ENCODE measurements around the gene LYST. TPM values are rescaled to one million over a fixed set of nuclear protein-coding genes. Genes with fewer than 3 reads are reported as not detected.

Gene LYST
- total and polyA plus RNA-seq, 2 donors (not counting 3 experiments of a cell fraction or from before 2014, with no cell fraction given) = 3.1 to 9.6 TPM

DNA sequence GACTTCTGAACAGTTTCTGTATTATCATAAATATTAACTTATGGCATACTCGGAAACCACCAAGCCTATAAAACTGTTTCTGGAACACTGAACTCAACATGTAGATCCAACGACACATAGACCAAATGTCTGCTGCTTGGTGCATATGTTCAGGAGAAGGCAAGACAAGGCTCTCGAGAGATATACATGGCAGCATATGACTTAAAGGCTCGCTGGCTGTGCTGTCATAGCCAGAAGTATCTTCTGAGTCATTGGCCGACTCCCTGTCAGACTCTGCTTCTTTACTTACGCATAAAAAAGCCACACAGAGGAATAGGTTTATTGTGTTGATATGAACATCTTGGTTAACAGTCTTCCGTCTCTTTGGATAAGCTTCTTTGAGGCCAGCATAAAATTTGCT, 60.6 kb downstream of the LYST start:
- no peak overlapping the region for H3K27ac ChIP-seq (ENCODE audit: insufficient read depth, low read depth, low read length)
- BruUV-seq (replicated peaks) = no TSS peak
- no peaks in the 10 kb centered on the region for H4K20me1 ChIP-seq (replicated peaks; ENCODE audit: control insufficient read depth, extremely low read depth, insufficient read depth, low read length)
- no peak overlapping the region for H3K4me3 ChIP-seq (replicated peaks in 1 of 3; ENCODE audit: insufficient read depth in 1 of 3, low read depth in 1 of 3, low read length in 3 of 3)
- CTCF ChIA-PET = no interaction called here
- no peaks in the 10 kb centered on the region for H3K79me2 ChIP-seq (ENCODE audit: control insufficient read depth, insufficient read depth, low read length)
- no peaks in the 10 kb centered on the region for H3K27me3 ChIP-seq (ENCODE audit: control insufficient read depth in 2 of 2, insufficient read depth in 2 of 2, low read length in 2 of 2)
- no peaks in the 10 kb centered on the region for H3K36me3 ChIP-seq (ENCODE audit: control insufficient read depth in 2 of 2, extremely low read depth in 1 of 2, insufficient read depth in 2 of 2, low read length in 2 of 2)
- POLR2A ChIA-PET = no interaction called here
- H3K9me3 ChIP-seq (replicated peaks; ENCODE audit: control insufficient read depth, insufficient read depth, low read length) = no peaks in the 10 kb centered on the region
- no peak for FAIRE-seq
- DNase-seq (ENCODE audit: low read depth, low spot score) = no peak
- dilution Hi-C loops (cut with MboI; ENCODE audit: extremely low pct_ligation_motif_present, low sequenced_read_pairs) (no loop called here), intact Hi-C loops (cut with micrococcal nuclease) (no loop called here)
- H3K9me1 ChIP-seq (replicated peaks; ENCODE audit: control insufficient read depth, extremely low read depth, insufficient read depth, low read length) = no peaks in the 10 kb centered on the region
- TF ChIP-seq CTCF (IDR thresholded peaks at IDR 0.05; ENCODE audit: extremely low read depth in 1 of 2, insufficient read depth in 1 of 2, low read depth in 1 of 2, low read length in 2 of 2) (no peak), POLR2AphosphoS5 (IDR thresholded peaks at IDR 0.05; ENCODE audit: insufficient read depth, low read depth, low read length) (no peak), EZH2 (IDR thresholded peaks at IDR 0.05; ENCODE audit: borderline replicate concordance, low read depth, low read length, severe bottlenecking) (no peak), JUN (IDR thresholded peaks at IDR 0.05; ENCODE audit: borderline replicate concordance, insufficient read depth, insufficient read length, low read depth) (no peak), MYC (IDR thresholded peaks at IDR 0.05; ENCODE audit: low read depth, low read length) (no peak), FOS (IDR thresholded peaks at IDR 0.05; ENCODE audit: borderline replicate concordance, insufficient read depth, low read length) (no peak), GATA2 (IDR thresholded peaks at IDR 0.05; ENCODE audit: insufficient read depth, insufficient read length, low read depth, low read length) (no peak), POLR2A (IDR thresholded peaks at IDR 0.05; ENCODE audit: low read depth, low read length) (no peak)
- TF ChIP-seq, protein P1, sequence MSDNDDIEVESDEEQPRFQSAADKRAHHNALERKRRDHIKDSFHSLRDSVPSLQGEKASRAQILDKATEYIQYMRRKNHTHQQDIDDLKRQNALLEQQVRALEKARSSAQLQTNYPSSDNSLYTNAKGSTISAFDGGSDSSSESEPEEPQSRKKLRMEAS (IDR thresholded peaks at IDR 0.05; ENCODE audit: insufficient read depth, insufficient read length) = no peak
- no peak overlapping the region for H3K4me2 ChIP-seq (ENCODE audit: insufficient read depth, low read length)
- no peaks in the 10 kb centered on the region for H3K4me1 ChIP-seq (ENCODE audit: control insufficient read depth, extremely low read depth, insufficient read depth, low read length)
- H3K9ac ChIP-seq (replicated peaks; ENCODE audit: extremely low read depth, insufficient read depth, low read length) = no peak overlapping the region
- no peak overlapping the region for H2AFZ ChIP-seq (ENCODE audit: low read depth, low read length)
